Activated CD4-positive, alpha-beta T cell treated with anti-CD3 and anti-CD28 coated beads, Interleukin-2, amount 50 U/mL, for 24 hours (primary cell): ENCODE measurements around the gene FAM219B.

ENCODE experiments used
- DNase-seq, 2 donors: peaks; one replicate each; pipeline ENCODE4 v3.0.0-alpha.2; 2020; ENCODE audit warnings: low read depth in 1 of 2, low spot score in 1 of 2

FAM219B gene

GRCh38 chr15:74878273-74878672 lies 28.4 kb downstream of the FAM219B start:
- DNase-seq: no peak

GRCh38 chr15:74873756-74874424 lies 32.8 kb downstream of the FAM219B start:
- DNase-seq: no peak

- peak; percentile 80 to 86 for DNase-seq
Observed at GRCh38 chr15:74873036-74873755, 33.5 kb downstream of the FAM219B start, which contains the start of gene SCAMP2. TSS of gene SCAMP2 (minus strand) at chr15:74873365. CDS start at chr15:74873255, 110 bp downstream.

DNA sequence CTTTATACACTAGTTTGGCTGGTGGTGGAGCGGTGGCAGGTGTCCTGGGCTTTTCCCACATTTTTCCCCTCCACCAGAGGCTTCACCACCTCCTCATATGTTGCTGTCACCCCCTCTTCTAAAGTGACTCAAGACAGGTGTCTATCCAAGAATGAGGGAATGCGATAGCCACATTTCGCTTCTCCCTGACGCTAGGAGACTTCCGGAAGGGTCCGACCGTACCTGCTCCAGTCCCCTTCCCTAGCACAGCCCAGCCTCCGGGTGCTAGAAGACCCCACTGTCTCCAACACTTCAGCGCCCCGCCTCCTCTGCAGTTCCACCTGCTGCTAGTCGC lies 34.0 kb downstream of the FAM219B start:
- DNase-seq: no peak

DNA sequence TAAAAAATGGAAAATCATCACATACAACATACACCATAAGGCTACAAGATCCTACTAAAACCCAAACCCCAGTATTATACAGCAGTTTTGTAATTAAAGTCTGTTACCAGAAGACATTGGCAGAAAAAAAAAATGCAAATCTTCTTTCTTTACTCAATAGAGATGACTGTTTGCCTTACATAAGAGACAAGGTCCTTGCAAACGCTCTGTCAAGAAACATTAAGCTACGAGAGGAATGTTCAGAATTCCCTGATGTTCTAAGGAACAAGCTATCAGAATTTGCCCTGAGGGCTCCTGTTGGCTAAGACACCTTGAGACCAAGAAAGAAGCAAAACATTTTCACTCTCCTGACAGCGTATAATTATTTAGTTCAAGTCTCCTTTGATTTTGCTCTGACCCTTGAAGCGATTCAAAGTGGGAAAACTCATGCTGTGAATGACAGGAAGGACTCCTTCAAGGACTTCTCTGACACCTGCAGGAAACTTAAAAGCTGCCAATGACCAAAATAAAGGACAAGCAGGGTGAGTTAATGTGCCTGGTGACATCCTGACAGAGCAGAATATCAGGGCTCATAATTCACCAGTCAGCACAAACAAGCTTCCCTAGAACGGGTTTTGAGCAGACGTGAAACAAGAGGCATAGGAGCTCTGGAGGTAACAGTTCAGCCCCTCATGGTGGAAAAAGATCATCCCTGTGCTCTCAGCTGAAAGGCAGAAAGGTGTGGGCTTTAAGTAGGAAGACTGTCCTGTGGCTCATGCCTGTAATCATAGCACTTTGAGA lies 36.0 kb downstream of the FAM219B start:
- DNase-seq: no peak

DNA sequence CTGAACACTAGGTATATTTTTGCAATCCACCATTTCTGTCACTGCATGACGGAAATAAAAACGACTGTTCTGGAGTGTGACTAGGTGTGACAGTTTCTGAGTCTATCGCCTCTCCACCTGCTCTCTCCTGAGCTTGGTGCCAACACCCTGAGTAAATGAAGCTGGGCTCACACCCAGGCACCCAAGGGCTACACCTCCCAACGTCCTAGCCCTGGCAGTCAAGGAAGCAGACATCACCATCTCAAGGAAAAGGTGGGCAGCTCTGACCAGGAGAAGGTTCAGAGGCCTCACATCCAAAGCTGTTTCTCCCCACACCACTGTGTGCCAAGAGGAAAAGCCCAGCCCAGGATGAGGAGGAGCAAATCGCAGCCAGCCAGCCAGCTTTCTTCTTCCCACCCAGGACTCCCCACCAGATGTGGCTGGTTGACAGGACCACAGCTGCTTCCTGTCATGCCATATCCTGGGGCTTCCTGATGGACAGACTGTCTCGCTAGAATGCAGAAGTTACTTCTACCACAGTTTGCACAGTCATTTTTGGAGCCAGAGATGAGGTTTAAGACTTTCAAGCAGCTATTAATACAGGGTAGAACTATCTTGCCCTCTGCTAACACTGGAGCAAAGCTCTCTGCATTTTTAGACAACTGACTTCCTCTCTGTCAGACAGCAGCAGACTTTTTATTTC lies 36.8 kb downstream of the FAM219B start:
- no peak for DNase-seq

GRCh38 chr15:74869372-74869725 lies 37.3 kb downstream of the FAM219B start:
- no peak for DNase-seq

DNA sequence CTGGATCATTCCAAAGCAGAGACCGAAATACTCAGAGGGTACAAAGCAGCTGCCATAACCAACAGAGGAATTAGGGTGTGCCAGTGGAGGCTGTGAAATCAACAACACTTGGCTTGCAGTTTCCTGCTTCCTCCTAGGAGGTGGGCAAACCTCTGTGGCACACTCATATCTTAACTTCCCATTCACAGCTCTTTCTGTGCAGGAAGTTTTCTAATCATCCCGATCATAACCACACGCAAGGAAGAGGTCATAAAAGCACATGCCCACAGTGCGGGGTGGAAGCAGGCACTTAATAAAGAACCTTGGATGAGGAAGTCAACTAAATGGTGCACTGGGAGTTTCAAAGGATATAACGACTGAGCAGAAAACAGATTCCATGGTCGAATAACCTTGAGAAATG lies 38.6 kb downstream of the FAM219B start:
- no peak for DNase-seq

GRCh38 chr15:74867466-74868038 lies 39.1 kb downstream of the FAM219B start:
- no peak for DNase-seq

GRCh38 chr15:74866090-74866489 lies 40.6 kb downstream of the FAM219B start:
- DNase-seq: no peak

GRCh38 chr15:74865316-74865715 lies 41.3 kb downstream of the FAM219B start:
- DNase-seq: no peak

GRCh38 chr15:74864296-74864695 lies 42.4 kb downstream of the FAM219B start:
- no peak for DNase-seq

GRCh38 chr15:74863239-74864056 lies 43.2 kb downstream of the FAM219B start:
- no peak for DNase-seq

GRCh38 chr15:74858369-74858740 lies 48.3 kb downstream of the FAM219B start:
- DNase-seq: no peak

DNA sequence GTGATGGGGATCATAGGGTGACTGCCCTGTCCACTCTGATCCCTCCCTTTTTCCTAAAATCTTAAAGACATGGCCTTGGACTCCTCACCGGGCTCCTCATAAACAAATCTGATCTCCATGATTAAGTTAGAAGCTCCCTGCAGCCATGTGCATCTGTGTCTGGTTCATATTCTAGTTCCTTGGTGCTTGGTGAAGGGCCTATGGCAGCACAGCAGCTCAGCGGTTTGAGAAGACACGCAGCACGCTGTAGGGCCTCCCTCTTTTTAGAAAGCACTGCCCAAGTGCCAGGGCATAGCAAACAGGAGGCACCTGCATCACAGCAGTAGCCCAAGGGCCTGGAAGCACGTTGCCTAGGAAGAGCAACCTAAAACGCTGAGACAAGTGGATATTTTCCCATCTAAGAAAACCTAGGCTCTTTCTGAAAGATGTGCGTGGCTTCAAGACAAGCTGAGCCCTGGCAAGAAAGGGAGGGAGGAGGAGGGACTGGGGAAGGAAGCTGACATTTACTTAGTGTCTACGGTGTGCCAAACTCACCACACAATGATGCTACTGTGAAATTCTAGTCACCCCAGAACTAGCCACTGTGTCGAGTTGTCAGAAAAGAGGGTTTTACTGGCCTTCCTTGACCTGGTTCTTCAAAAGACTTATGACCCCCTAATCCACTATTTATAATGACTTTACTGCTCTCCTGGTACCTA lies 48.8 kb downstream of the FAM219B start:
- DNase-seq: no peak

DNA sequence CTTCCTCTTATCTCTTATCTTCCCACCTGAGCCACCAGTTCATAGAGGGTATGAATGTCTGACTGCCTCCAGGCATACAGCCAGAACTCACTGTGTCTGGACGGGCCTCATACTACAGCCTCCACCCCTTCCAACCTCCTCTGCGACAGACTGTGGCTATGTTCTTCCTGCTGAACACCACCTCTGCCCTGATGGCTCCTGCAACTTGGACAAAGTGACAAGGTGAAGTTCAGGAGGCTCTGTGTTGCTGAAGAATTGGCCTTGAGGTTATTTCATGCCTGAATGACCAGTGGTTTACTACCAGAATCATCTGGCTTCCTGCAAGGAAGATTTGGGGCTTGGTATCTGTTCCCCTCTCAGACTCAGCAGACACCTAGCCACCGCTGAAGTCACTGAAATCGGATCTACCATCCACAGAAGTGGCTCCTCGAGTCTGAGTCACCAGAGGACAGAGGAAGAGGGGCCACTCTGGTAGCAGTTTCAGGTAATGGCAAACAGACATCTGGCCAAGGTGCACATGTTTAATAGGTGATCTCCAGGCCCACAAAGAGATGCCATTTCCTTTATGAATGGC lies 49.5 kb downstream of the FAM219B start:
- no peak for DNase-seq

- no peak for DNase-seq
Observed at GRCh38 chr15:74856537-74856936, 50.1 kb downstream of the FAM219B start.

- DNase-seq: no peak
Observed at GRCh38 chr15:74855857-74856256, 50.8 kb downstream of the FAM219B start.

DNA sequence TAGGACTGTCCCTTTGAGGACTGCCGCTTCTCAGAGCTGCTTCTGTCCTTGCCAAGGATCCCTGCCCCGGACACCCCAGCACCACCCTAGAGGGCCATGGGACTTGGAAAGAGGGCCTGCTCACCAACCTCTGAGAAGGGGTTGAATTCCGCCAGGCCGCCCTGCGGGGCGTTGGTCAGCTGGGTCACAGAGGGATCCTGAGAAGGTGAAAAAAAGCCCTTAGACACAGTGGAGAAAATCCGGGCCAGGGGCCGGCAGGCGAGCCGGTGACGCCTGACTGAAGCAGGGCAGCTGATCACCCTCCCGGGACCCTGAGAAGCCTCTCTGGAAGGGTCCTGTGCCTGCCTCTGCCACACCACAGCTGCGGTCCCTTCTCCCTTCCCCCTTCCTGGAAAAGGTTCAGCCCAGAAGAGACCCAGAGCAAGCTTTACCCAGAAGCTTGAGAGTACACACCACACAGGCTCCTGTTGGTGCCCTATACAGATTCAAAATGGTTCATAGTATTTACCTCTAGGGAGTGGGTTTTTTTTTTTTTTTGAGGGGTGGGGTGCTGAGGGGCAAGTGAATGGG lies 52.1 kb downstream of the FAM219B start:
- DNase-seq: no peak
